GM23338 (cell line): Measurements from ENCODE around the gene ACOXL.

Experiments
- EZH2 ChIP-seq: fragments of 200-600 bp; sonication (generic); IDR thresholded peaks from one replicate; pipeline ENCODE4 v1.8.0; 2017; ENCODE audit warnings: antibody characterized with exemption, mild to moderate bottlenecking, low read depth; ENCODE audit not compliant: unreplicated experiment
- TF ChIP-seq, protein P1 (sequence below), 2 experiments: fragments of 200-600 bp in 1 of 2; sonication (generic) in 1 of 2; conservative IDR thresholded peaks; 2 replicates each; pipeline versions ENCODE4 v1.5.1 to v1.6.1; 2016 to 2017; ENCODE audit warnings: antibody characterized with exemption in 2 of 2, low read depth in 2 of 2, mild to moderate bottlenecking in 2 of 2, moderate library complexity in 1 of 2

GRCh38 chr2:110960954-110961353 is 228.6 kb downstream of the ACOXL start:
- TF ChIP-seq, protein P1, sequence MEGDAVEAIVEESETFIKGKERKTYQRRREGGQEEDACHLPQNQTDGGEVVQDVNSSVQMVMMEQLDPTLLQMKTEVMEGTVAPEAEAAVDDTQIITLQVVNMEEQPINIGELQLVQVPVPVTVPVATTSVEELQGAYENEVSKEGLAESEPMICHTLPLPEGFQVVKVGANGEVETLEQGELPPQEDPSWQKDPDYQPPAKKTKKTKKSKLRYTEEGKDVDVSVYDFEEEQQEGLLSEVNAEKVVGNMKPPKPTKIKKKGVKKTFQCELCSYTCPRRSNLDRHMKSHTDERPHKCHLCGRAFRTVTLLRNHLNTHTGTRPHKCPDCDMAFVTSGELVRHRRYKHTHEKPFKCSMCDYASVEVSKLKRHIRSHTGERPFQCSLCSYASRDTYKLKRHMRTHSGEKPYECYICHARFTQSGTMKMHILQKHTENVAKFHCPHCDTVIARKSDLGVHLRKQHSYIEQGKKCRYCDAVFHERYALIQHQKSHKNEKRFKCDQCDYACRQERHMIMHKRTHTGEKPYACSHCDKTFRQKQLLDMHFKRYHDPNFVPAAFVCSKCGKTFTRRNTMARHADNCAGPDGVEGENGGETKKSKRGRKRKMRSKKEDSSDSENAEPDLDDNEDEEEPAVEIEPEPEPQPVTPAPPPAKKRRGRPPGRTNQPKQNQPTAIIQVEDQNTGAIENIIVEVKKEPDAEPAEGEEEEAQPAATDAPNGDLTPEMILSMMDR (conservative IDR thresholded peaks at IDR 0.05; ENCODE audit: low read depth in 2 of 2), result no peak
- TF ChIP-seq EZH2, result no peak
